ENCODE data around the gene ETV3. TPM values are rescaled to one million over a fixed set of nuclear protein-coding genes. Genes with fewer than 3 reads are reported as not detected.

Gene ETV3
- total and polyA plus RNA-seq, 2 of the 13 experiments (the other 11 are each of a cell fraction or from before 2014, with no cell fraction given): 4.2 to 5.8 TPM

DNA sequence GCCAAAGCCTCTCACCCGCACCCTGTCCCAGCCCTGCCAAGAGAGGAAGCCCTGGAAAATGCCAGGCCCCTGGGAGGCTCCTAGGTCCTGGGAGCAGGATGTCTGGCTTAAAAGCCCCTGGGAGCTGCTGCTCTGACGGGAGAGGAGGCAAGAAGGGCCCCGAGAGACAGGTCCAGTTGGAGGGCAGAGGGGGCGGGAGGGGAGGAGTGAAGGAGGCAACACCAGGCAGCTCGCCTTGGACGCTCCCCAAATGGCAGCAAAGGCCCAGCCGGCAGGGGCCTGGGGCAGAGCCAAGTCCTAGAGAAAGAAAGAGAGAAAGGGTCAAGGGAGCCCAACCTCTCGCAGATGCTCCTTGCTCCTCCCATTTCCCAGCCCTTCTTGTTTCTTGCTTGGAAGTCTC is 45.4 kb downstream of the ETV3 start:
- in situ Hi-C loops (cut with HindIII; ENCODE audit: extremely low pct_ligation_motif_present, low pct_unique_long_range_greater_than_20kb) (loop anchor here (5.0 kb wide), 1 partner anchor 59 kb away; no protein-coding TSS in a partner anchor), intact Hi-C loops (cut with micrococcal nuclease; ENCODE audit: unreplicated experiment) (loop anchor here (5.0 to 10.0 kb wide), 2 partner anchors 44 to 888 kb away; partner anchors contain the start of gene ETV3)
- BruUV-seq (replicated peaks): no TSS peak
- Histone ChIP-seq H3K27ac (ENCODE audit: extremely low read length, insufficient read depth, low read length) (no peak overlapping the region), H3K4me3 (replicated peaks in 1 of 3; ENCODE audit: insufficient read depth in 1 of 3, low read depth in 2 of 3, low read length in 3 of 3) (no peak overlapping the region), H3K9ac (ENCODE audit: insufficient read depth, low read depth, low read length) (no peak overlapping the region), H3K9me3 (ENCODE audit: low read length) (no peaks in the 10 kb centered on the region), H3K27me3 (ENCODE audit: control insufficient read depth in 1 of 2, insufficient read depth in 2 of 2, low read length in 2 of 2) (peaks cover 0 to 22% of the 10 kb centered on the region in 2 experiments; a peak in 3 of 5 replicates), H4K20me1 (ENCODE audit: insufficient read depth, low read length) (no peaks in the 10 kb centered on the region), H3K4me2 (ENCODE audit: low read depth, low read length) (no peak overlapping the region), H2AFZ (ENCODE audit: low read length) (no peak overlapping the region), H3K4me1 (ENCODE audit: insufficient read depth, low read length) (no peaks in the 10 kb centered on the region), H3K36me3 (replicated peaks in 1 of 2; ENCODE audit: control insufficient read depth in 1 of 2, insufficient read depth in 2 of 2, low read length in 2 of 2) (no peaks in the 10 kb centered on the region), H3K79me2 (ENCODE audit: insufficient read depth, low read length) (no peaks in the 10 kb centered on the region)
- no peak for FAIRE-seq
- ATAC-seq: no peak
- TF ChIP-seq, protein P1, sequence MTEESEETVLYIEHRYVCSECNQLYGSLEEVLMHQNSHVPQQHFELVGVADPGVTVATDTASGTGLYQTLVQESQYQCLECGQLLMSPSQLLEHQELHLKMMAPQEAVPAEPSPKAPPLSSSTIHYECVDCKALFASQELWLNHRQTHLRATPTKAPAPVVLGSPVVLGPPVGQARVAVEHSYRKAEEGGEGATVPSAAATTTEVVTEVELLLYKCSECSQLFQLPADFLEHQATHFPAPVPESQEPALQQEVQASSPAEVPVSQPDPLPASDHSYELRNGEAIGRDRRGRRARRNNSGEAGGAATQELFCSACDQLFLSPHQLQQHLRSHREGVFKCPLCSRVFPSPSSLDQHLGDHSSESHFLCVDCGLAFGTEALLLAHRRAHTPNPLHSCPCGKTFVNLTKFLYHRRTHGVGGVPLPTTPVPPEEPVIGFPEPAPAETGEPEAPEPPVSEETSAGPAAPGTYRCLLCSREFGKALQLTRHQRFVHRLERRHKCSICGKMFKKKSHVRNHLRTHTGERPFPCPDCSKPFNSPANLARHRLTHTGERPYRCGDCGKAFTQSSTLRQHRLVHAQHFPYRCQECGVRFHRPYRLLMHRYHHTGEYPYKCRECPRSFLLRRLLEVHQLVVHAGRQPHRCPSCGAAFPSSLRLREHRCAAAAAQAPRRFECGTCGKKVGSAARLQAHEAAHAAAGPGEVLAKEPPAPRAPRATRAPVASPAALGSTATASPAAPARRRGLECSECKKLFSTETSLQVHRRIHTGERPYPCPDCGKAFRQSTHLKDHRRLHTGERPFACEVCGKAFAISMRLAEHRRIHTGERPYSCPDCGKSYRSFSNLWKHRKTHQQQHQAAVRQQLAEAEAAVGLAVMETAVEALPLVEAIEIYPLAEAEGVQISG (CRISPR knock-in tag; IDR thresholded peaks at IDR 0.05): no peak
- TF ChIP-seq KDM2A (CRISPR knock-in tag; IDR thresholded peaks at IDR 0.05; ENCODE audit: borderline replicate concordance, low read depth): no peak
- ChIA-PET CTCF (ENCODE audit: low intra/inter-chr PET ratio, low total read pairs) (no interaction called here), POLR2A (no interaction called here)
- DNase-seq (ENCODE audit: low spot score): no peak
- 19% methylated on average over 8 of the region's 8 CpGs for WGBS (ENCODE audit: low lambda C conversion rate)

DNA sequence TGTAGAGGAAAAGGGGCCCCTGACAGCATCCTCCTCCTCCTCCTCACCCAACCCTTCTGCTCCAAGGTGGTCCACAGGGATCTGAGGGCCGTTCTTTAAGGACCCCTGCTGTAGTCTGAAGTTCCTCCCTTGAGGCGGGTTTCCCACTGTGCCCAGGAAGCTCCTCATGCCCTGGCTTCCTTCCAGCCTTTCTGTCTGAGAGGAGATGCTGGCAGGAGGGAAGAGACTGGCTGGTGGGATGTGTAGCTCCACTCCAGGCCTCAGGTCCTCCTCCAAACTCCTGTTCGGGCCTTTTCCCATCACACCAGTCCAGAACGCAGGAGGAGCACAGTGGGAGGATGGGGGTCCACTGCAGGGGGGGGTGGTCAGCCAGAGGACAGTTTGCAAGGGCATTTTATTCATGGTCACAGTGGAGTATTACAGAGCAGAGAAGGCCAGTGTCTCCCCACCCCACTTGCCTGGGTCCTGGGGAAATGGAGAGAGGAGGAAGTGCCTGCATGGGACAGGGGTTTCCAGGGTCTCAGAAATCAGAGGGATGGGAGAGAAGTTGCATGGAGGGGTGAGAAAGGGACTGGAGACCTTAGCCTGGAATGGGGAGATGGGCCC is 46.4 kb downstream of the ETV3 start:
- 0% methylated on average over 2 of the region's 4 CpGs for WGBS (ENCODE audit: low lambda C conversion rate)
- H3K27ac ChIP-seq (ENCODE audit: extremely low read length, insufficient read depth, low read length): no peak overlapping the region
- no peak overlapping the region for H2AFZ ChIP-seq (ENCODE audit: low read length)
- H3K36me3 ChIP-seq (replicated peaks in 1 of 2; ENCODE audit: control insufficient read depth in 1 of 2, insufficient read depth in 2 of 2, low read length in 2 of 2): no peaks in the 10 kb centered on the region
- no peaks in the 10 kb centered on the region for H3K9me3 ChIP-seq (ENCODE audit: low read length)
- H3K4me3 ChIP-seq (replicated peaks in 1 of 3; ENCODE audit: insufficient read depth in 1 of 3, low read depth in 2 of 3, low read length in 3 of 3): no peak overlapping the region
- CTCF ChIA-PET (ENCODE audit: low intra/inter-chr PET ratio, low total read pairs): no interaction called here
- no peaks in the 10 kb centered on the region for H4K20me1 ChIP-seq (ENCODE audit: insufficient read depth, low read length)
- POLR2A ChIA-PET: no interaction called here
- intact Hi-C loops (cut with micrococcal nuclease; ENCODE audit: unreplicated experiment): loop anchor here (5.0 to 10.0 kb wide), 2 partner anchors 46 to 887 kb away; partner anchors contain the start of gene ETV3
- peaks cover 2% of the 10 kb centered on the region for H3K4me1 ChIP-seq (ENCODE audit: insufficient read depth, low read length)
- FAIRE-seq (no peak), ATAC-seq (no peak), DNase-seq (ENCODE audit: low spot score) (no peak)
- no peak overlapping the region for H3K9ac ChIP-seq (ENCODE audit: insufficient read depth, low read depth, low read length)
- H3K4me2 ChIP-seq (ENCODE audit: low read depth, low read length): no peak overlapping the region
- in situ Hi-C loops (cut with HindIII; ENCODE audit: extremely low pct_ligation_motif_present, low pct_unique_long_range_greater_than_20kb): loop anchor here (5.0 kb wide), 1 partner anchor 61 kb away; no protein-coding TSS in a partner anchor
- BruUV-seq (replicated peaks): no TSS peak
- H3K79me2 ChIP-seq (ENCODE audit: insufficient read depth, low read length): no peaks in the 10 kb centered on the region
- H3K27me3 ChIP-seq (ENCODE audit: control insufficient read depth in 1 of 2, insufficient read depth in 2 of 2, low read length in 2 of 2): peaks cover 0 to 22% of the 10 kb centered on the region in 2 experiments; a peak in 3 of 5 replicates
- TF ChIP-seq, protein P2, sequence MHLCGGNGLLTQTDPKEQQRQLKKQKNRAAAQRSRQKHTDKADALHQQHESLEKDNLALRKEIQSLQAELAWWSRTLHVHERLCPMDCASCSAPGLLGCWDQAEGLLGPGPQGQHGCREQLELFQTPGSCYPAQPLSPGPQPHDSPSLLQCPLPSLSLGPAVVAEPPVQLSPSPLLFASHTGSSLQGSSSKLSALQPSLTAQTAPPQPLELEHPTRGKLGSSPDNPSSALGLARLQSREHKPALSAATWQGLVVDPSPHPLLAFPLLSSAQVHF (CRISPR knock-in tag; IDR thresholded peaks at IDR 0.05): no peak
- TF ChIP-seq ZFP1 (CRISPR knock-in tag; IDR thresholded peaks at IDR 0.05) (no peak), NFATC3 (CRISPR knock-in tag; IDR thresholded peaks at IDR 0.05) (no peak), ZNF546 (CRISPR knock-in tag; conservative IDR thresholded peaks at IDR 0.05) (no peak), ZC3H13 (CRISPR knock-in tag; IDR thresholded peaks at IDR 0.05) (no peak), KMT2B (CRISPR knock-in tag; IDR thresholded peaks at IDR 0.05) (no peak), ZNF556 (CRISPR knock-in tag; IDR thresholded peaks at IDR 0.05; ENCODE audit: borderline replicate concordance) (no peak), ZSCAN20 (CRISPR knock-in tag; IDR thresholded peaks at IDR 0.05; ENCODE audit: borderline replicate concordance) (no peak), HMG20A (CRISPR knock-in tag; IDR thresholded peaks at IDR 0.05; ENCODE audit: borderline replicate concordance) (no peak), HOXA9 (CRISPR knock-in tag; IDR thresholded peaks at IDR 0.05; ENCODE audit: borderline replicate concordance) (no peak), AGO1 (IDR thresholded peaks at IDR 0.05; ENCODE audit: low read depth, low read length, poor library complexity, severe bottlenecking) (no peak)
- TF ChIP-seq, protein P3, sequence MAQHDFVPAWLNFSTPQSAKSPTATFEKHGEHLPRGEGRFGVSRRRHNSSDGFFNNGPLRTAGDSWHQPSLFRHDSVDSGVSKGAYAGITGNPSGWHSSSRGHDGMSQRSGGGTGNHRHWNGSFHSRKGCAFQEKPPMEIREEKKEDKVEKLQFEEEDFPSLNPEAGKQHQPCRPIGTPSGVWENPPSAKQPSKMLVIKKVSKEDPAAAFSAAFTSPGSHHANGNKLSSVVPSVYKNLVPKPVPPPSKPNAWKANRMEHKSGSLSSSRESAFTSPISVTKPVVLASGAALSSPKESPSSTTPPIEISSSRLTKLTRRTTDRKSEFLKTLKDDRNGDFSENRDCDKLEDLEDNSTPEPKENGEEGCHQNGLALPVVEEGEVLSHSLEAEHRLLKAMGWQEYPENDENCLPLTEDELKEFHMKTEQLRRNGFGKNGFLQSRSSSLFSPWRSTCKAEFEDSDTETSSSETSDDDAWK (CRISPR knock-in tag; IDR thresholded peaks at IDR 0.05): no peak
